Measurements from ENCODE around the gene LIMK2.
"Not testable (repeated sequence)": the region's sequence is repeated elsewhere in the genome, so short reads cannot be mapped to it uniquely, and the experiment has no call there.

LIMK2 gene

DNA sequence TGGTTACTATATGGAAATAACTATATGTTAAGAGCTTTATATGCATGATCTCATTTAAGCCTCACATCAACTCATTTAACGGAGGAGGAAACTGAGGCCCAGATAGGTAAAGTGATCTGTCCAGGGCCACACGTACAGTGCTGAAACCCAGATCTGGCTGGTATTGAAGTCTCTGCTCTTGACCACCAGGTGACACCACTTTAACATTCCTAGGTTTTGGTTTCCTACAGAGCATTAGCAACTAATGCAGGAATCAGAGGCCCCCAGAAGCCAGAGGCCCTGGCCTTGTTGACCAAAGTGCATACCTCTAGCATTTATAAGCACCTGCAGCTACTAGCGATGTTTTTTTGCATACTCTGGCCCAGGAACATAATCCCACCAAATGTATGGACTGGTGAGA, 12.9 kb upstream of the LIMK2 start:
- TF ChIP-seq GATA1 (IDR thresholded peaks at IDR 0.05; ENCODE audit: low read depth, low read length) (no peak), POLR2A (IDR thresholded peaks at IDR 0.05; ENCODE audit: low read length) (no peak)

DNA sequence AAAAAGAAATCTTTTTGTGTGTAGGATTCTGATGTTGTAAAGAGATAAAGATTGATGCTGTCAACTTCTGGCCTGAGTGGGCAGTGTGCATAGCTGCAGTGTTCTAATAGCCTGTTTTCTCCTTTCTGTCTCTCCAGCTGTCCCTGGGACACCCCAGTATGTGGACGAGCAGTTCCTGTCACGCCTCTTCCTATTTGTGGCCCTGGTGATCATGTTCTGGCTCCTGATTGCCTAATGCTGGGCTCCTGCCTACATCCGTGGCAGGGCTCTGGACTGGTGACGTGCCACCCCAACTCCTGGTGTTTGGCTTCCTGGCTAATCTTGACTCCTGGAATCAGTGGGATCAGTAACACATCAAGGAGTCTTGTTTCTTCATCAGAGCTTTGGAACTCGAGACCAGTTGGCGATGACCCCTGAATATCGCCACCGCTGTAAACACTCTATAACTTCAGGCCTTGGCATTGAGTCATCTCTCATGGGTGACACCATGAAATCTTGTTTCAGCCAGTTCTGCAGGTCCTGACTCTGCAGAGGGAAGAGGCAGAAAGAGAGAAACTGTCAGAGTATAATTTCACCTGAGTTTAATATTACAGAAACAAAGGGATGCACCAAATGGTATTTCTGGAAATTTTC, 7.6 kb upstream of the LIMK2 start:
- not testable (repeated sequence) for DNase-seq

More for the DNA sequence above, 12.9 kb upstream of the LIMK2 start:
- DNase-seq, result peak in 1 of 2 experiments; percentile 11

DNA sequence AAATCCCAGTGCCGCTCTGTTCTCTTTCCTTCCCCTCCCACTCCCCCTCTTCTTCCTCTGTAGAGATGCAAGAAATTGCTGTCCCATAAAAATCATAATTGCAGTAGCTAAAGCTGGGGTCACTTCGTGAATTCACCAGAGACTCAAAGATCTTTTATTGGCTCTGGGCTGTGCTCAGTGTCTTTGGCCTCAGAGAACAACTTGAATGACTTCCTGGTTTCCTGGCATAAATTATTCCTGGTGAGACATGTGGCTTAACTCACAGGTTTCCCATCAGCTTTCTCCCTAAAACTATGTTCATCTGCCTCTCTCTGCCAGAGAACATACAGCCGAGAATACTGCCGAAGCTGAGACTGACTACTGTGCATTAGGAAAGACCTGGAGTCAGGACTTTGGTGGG, 7.0 kb upstream of the LIMK2 start:
- not testable (repeated sequence) for DNase-seq

DNA sequence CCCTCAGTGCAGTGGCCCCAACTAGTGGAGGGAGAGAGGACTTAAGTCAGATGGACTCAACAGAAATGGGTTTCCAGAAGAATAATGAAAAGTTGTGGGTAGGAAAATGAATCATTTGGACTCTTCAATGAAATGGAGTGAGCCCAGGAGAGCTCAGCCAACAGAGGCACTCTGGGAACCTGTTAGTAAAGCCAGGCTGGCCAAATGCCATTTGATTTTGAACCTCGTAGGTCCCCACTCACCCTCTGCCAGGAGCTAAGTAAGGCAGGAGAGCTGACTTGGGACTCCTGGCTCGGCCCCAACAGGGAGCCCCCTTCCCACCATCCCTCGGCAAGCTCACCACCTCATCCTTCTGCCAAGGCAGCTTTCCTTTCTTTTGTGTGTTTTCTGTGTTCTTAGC, 5.6 kb upstream of the LIMK2 start:
- not testable (repeated sequence) for DNase-seq

GRCh38 chr22:31206896-31207687, 5.0 kb upstream of the LIMK2 start:
- DNase-seq, result no peak

DNA sequence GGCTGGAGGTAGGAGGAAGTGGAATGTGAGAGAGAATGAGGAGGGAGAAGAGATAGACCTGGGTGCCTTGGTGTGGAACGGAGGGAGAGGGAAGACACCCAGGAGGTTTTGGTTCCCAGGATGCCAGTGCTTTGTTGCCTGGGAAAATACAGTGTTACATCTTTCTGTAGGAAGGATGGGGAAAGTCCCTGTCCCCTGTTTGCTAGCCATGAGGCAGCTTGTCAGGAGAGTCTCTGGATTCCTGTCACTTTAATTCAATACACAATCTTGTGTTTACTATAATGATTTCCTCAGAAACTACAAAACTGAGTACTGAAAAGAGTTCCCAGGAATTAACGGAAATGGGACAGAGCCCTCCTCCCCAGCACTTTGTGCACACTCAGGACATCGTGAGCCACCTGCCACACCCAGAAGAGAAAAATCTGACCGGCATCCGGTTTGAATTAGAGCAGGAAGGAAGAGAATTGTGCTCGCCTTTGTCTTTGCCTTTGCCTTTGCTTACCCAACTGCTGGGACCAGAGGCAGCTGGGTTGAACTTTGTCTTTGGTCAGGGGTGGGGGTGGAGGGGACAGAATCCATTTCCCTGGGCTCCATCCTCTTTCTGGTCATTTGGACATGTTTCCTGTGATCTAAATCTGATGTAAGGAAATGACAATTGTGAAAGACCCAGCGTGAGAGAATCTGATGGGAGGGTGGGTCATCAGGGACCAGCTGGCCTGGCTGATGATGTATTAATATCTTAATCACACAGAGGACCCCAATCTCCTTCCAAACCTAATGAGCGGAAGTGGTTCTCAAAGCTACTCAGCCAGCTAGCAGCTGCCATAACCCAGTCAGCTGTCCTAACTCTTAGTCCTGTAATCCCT, 1.3 kb upstream of the LIMK2 start:
- no peak for DNase-seq
- TF ChIP-seq GATA1 (IDR thresholded peaks at IDR 0.05; ENCODE audit: low read depth, low read length) (no peak), POLR2A (IDR thresholded peaks at IDR 0.05; ENCODE audit: low read length) (no peak)

More at GRCh38 chr22:31206896-31207687, 5.0 kb upstream of the LIMK2 start:
- TF ChIP-seq POLR2A (IDR thresholded peaks at IDR 0.05; ENCODE audit: low read length) (no peak), GATA1 (IDR thresholded peaks at IDR 0.05; ENCODE audit: low read depth, low read length) (no peak)

DNA sequence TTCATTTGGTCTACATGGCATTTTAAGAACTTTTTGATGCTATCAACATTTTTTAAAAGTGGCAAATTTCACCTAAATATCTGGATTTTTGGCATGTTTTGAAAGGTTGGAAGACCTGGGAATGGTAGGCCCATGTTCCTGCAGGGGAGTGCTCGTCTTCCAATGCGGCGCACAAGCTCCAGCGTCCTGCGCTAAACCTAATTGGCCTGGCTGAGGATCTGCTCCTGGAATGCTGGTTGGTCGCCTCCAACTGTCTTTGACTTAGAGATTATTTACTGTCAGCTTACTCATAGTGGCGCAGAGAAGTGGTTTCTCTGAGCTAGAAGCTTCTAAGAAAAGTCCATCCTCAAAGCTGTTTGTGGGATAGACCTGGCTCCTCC, 626 bp upstream of the LIMK2 start:
- no peak for TF ChIP-seq GATA1 (IDR thresholded peaks at IDR 0.05; ENCODE audit: low read depth, low read length)
- TF ChIP-seq POLR2A (IDR thresholded peaks at IDR 0.05; ENCODE audit: low read length), result no peak
- DNase-seq, result no peak

- TF ChIP-seq POLR2A (IDR thresholded peaks at IDR 0.05; ENCODE audit: low read length), result no peak
- no peak for TF ChIP-seq GATA1 (IDR thresholded peaks at IDR 0.05; ENCODE audit: low read depth, low read length)
- DNase-seq, result peak in 1 of 2 experiments; percentile 43
Observed at GRCh38 chr22:31212783-31213629, 908 bp downstream of the LIMK2 start.

GRCh38 chr22:31215018-31215535, 3.0 kb downstream of the LIMK2 start:
- DNase-seq, result no peak
- TF ChIP-seq POLR2A (IDR thresholded peaks at IDR 0.05; ENCODE audit: low read length), result no peak
- no peak for TF ChIP-seq GATA1 (IDR thresholded peaks at IDR 0.05; ENCODE audit: low read depth, low read length)

- DNase-seq, result no peak
- TF ChIP-seq POLR2A (IDR thresholded peaks at IDR 0.05; ENCODE audit: low read length) (no peak), GATA1 (IDR thresholded peaks at IDR 0.05; ENCODE audit: low read depth, low read length) (no peak)
Observed at GRCh38 chr22:31218565-31219262, 6.6 kb downstream of the LIMK2 start.

GRCh38 chr22:31221084-31221483, 9.0 kb downstream of the LIMK2 start:
- DNase-seq, result no peak
- no peak for TF ChIP-seq GATA1 (IDR thresholded peaks at IDR 0.05; ENCODE audit: low read depth, low read length)
- no peak for TF ChIP-seq POLR2A (IDR thresholded peaks at IDR 0.05; ENCODE audit: low read length)

DNA sequence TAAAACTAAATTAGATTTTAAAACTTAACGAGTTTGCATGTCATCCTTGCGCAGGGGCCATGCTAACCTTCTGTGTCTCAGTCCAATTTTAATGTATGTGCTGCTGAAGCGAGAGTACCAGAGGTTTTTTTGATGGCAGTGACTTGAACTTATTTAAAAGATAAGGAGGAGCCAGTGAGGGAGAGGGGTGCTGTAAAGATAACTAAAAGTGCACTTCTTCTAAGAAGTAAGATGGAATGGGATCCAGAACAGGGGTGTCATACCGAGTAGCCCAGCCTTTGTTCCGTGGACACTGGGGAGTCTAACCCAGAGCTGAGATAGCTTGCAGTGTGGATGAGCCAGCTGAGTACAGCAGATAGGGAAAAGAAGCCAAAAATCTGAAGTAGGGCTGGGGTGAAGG, 10.6 kb downstream of the LIMK2 start:
- no peak for TF ChIP-seq POLR2A (IDR thresholded peaks at IDR 0.05; ENCODE audit: low read length)
- TF ChIP-seq GATA1 (IDR thresholded peaks at IDR 0.05; ENCODE audit: low read depth, low read length), result no peak
- peak; percentile 58 to 66 for DNase-seq

DNA sequence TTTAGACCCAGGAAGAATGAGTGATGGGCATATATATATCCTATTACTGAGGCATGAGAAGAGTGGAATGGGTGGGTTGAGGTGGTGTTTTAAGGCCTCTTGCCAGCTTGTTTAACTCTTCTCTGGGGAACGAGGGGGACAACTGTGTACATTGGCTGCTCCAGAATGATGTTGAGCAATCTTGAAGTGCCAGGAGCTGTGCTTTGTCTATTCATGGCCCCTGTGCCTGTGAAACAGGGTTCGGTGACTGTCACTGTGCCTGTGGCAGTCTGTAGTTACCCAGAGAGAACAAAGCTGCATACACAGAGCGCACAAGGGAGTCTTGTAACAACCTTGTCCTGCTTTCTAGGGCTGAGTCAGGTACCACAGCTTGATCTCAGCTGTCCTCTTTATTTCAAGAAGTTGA, 11.7 kb downstream of the LIMK2 start:
- no peak for DNase-seq
- TF ChIP-seq POLR2A (IDR thresholded peaks at IDR 0.05; ENCODE audit: low read length) (no peak), GATA1 (IDR thresholded peaks at IDR 0.05; ENCODE audit: low read depth, low read length) (no peak)

GRCh38 chr22:31224691-31225090, 12.6 kb downstream of the LIMK2 start:
- DNase-seq, result not testable (repeated sequence)
